K562 (cell line): ENCODE measurements around the gene TMED4. TPM values are rescaled to one million over a fixed set of nuclear protein-coding genes. Genes with fewer than 3 reads are reported as not detected.

ENCODE experiments used
- CBX2 ChIP-seq: fragments of 200-600 bp; sonication (generic); IDR thresholded peaks from one replicate; pipeline ENCODE4 v1.6.1; 2012; ENCODE audit warnings: mild to moderate bottlenecking, low read length, inconsistent platforms; ENCODE audit not compliant: insufficient read depth, poor library complexity, severe bottlenecking
- CHCHD3 ChIP-seq: fragments of 250-450 bp; sonication (Bioruptor Pico); IDR thresholded peaks from 2 replicates; pipeline ENCODE4 v2.1.2; 2022; ENCODE audit warnings: mild to moderate bottlenecking
- HCFC1 ChIP-seq: IDR thresholded peaks from 2 replicates; pipeline ENCODE4 v1.6.1; 2012; ENCODE audit warnings: low read depth, low read length, improper control_type of control experiment
- HIVEP1 ChIP-seq: fragments of 250-450 bp; sonication (Bioruptor Pico); IDR thresholded peaks from 2 replicates; pipeline ENCODE4 v1.4.0; 2020; ENCODE audit warnings: mild to moderate bottlenecking
- JUND ChIP-seq, 2 experiments: IDR thresholded peaks; 2 replicates in 1 of 2; 3 replicates in 1 of 2; pipeline ENCODE4 v1.6.1; 2011; ENCODE audit warnings: borderline replicate concordance in 2 of 2, low read depth in 2 of 2, low read length in 2 of 2, improper control_type of control experiment in 1 of 2, missing biosample characterization in 1 of 2, missing genetic modification characterization in 1 of 2, missing genetic modification reagents in 1 of 2
- MXI1 ChIP-seq: IDR thresholded peaks from 2 replicates; pipeline ENCODE4 v1.6.1; 2011; ENCODE audit warnings: low read depth, mild to moderate bottlenecking, improper control_type of control experiment, low read length
- NCOR1 ChIP-seq: fragments of 450-650 bp; IDR thresholded peaks from 2 replicates; pipeline ENCODE4 v1.6.1; 2016; ENCODE audit warnings: mild to moderate bottlenecking, moderate library complexity
- POLR2G ChIP-seq: fragments of 200-400 bp; formaldehyde crosslinking; IDR thresholded peaks from 2 replicates; pipeline ENCODE4 v1.6.1; 2017; ENCODE audit warnings: low read depth, mild to moderate bottlenecking, antibody characterized with exemption, low read length, moderate library complexity
- RFX5 ChIP-seq: IDR thresholded peaks from 2 replicates; pipeline ENCODE4 v1.6.1; 2011; ENCODE audit warnings: low read depth, mild to moderate bottlenecking, improper control_type of control experiment, low read length
- SRF ChIP-seq, 2 experiments: fragments of 250-450, 450-650 bp in 1 of 2; sonication (Bioruptor Pico) in 1 of 2; sonication (generic) in 1 of 2; formaldehyde crosslinking; IDR thresholded peaks; 2 replicates each; pipeline versions ENCODE4 v1.5.0 to v1.5.1; 2020 to 2022; ENCODE audit warnings: mild to moderate bottlenecking in 1 of 2, missing genetic modification reagents in 1 of 2
- TBP ChIP-seq: optimal IDR thresholded peaks from 2 replicates; pipeline ENCODE3; 2011; ENCODE audit warnings: low read depth, low read length, improper control_type of control experiment
- TFAP4 ChIP-seq: sonication (generic); formaldehyde crosslinking; IDR thresholded peaks from 2 replicates; pipeline ENCODE4 v1.8.0; 2022; ENCODE audit warnings: missing genetic modification reagents, mild to moderate bottlenecking, moderate library complexity, borderline replicate concordance
- XRCC5 ChIP-seq: fragments of 200-400 bp; formaldehyde crosslinking; IDR thresholded peaks from 2 replicates; pipeline ENCODE4 v1.6.1; 2017; ENCODE audit warnings: low read depth, mild to moderate bottlenecking, low read length
- ZNF134 ChIP-seq: fragments of 250-450 bp; sonication (Bioruptor Pico); conservative IDR thresholded peaks from 2 replicates; pipeline ENCODE4 v1.4.0; 2020
- polyA plus RNA-seq, 8 experiments: library from polyadenylated mRNA; depleted of rRNA in 4 of 8; stranded (reverse) in 5 of 8; unstranded in 3 of 8; fragments of >200 nt; fragmentation: Nextera tagmentation in 2 of 8; fragmentation: Illumina TruSeq in 1 of 8; extraction: Ambion mirVana in 2 of 8; extraction: Trizol in 1 of 8; gene quantifications; 2 replicates each; pipeline versions ENCODE4 v1.2.1 to v1.2.3, GENCODE V29; 2011 to 2014; ENCODE audit warnings: inconsistent platforms in 1 of 8, missing spikeins in 1 of 8
- total RNA-seq, 7 experiments: library from RNA; depleted of rRNA in 6 of 7; stranded (reverse); fragments of >200 nt in 6 of 7; fragmentation: Illumina TruSeq in 2 of 7; extraction: Trizol in 2 of 7; gene quantifications; 2 replicates each; pipeline versions ENCODE4 v1.2.1 to v1.2.3, GENCODE V29; 2011 to 2021; ENCODE audit warnings: low replicate concordance in 1 of 7
- TF ChIP-seq, protein P1 (sequence below): fragments of 450-650 bp; conservative IDR thresholded peaks from 2 replicates; pipeline ENCODE4 v1.6.1; 2016; ENCODE audit warnings: missing genetic modification characterization, low read depth, mild to moderate bottlenecking, control low read depth, missing compliant biosample characterization
- TF ChIP-seq, protein P2 (sequence below): sonication (generic); formaldehyde crosslinking; IDR thresholded peaks from 2 replicates; pipeline ENCODE4 v1.9.0; 2022; ENCODE audit warnings: mild to moderate bottlenecking, missing genetic modification reagents
- TF ChIP-seq, protein P3 (sequence below): fragments of 450-650 bp; IDR thresholded peaks from 2 replicates; pipeline ENCODE4 v1.6.1; 2017; ENCODE audit warnings: antibody characterized with exemption
- TF ChIP-seq, protein P4 (sequence below): fragments of 250-450 bp; sonication (Bioruptor Pico); IDR thresholded peaks from 2 replicates; pipeline ENCODE4 v1.9.0; 2021; ENCODE audit warnings: mild to moderate bottlenecking
- TF ChIP-seq, protein P5 (sequence below): IDR thresholded peaks from 2 replicates; pipeline ENCODE4 v1.6.1; 2016; ENCODE audit warnings: missing genetic modification characterization, missing compliant biosample characterization

The TMED4 gene
- total and polyA plus RNA-seq, 9 of the 15 experiments (the other 6 are each of a cell fraction or from before 2014, with no cell fraction given) = 20.3 to 64.0 (median 42.1) TPM

- no peak for TF ChIP-seq NCOR1
- TF ChIP-seq, protein P1, sequence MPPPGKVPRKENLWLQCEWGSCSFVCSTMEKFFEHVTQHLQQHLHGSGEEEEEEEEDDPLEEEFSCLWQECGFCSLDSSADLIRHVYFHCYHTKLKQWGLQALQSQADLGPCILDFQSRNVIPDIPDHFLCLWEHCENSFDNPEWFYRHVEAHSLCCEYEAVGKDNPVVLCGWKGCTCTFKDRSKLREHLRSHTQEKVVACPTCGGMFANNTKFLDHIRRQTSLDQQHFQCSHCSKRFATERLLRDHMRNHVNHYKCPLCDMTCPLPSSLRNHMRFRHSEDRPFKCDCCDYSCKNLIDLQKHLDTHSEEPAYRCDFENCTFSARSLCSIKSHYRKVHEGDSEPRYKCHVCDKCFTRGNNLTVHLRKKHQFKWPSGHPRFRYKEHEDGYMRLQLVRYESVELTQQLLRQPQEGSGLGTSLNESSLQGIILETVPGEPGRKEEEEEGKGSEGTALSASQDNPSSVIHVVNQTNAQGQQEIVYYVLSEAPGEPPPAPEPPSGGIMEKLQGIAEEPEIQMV (tag) = no peak
- no peak for TF ChIP-seq ZNF134 (CRISPR knock-in tag)
- TF ChIP-seq SRF (CRISPR knock-in tag; IDR thresholded peaks at IDR 0.05) = peak in 1 of 2 experiments; percentile 16; a peak in 1 of 4 replicates
- no peak for TF ChIP-seq CBX2
- TF ChIP-seq XRCC5 = 0 out of 2 replicates have a peak, but pooled peaks have one; percentile 31
- peak; percentile 47 for TF ChIP-seq POLR2G
- TF ChIP-seq, protein P2, sequence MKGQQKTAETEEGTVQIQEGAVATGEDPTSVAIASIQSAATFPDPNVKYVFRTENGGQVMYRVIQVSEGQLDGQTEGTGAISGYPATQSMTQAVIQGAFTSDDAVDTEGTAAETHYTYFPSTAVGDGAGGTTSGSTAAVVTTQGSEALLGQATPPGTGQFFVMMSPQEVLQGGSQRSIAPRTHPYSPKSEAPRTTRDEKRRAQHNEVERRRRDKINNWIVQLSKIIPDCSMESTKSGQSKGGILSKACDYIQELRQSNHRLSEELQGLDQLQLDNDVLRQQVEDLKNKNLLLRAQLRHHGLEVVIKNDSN (CRISPR knock-in tag) = 0 out of 2 replicates have a peak, but pooled peaks have one; percentile 17
- no peak for TF ChIP-seq MXI1
- TF ChIP-seq CHCHD3 (CRISPR knock-in tag) = no peak
- TF ChIP-seq, protein P3, sequence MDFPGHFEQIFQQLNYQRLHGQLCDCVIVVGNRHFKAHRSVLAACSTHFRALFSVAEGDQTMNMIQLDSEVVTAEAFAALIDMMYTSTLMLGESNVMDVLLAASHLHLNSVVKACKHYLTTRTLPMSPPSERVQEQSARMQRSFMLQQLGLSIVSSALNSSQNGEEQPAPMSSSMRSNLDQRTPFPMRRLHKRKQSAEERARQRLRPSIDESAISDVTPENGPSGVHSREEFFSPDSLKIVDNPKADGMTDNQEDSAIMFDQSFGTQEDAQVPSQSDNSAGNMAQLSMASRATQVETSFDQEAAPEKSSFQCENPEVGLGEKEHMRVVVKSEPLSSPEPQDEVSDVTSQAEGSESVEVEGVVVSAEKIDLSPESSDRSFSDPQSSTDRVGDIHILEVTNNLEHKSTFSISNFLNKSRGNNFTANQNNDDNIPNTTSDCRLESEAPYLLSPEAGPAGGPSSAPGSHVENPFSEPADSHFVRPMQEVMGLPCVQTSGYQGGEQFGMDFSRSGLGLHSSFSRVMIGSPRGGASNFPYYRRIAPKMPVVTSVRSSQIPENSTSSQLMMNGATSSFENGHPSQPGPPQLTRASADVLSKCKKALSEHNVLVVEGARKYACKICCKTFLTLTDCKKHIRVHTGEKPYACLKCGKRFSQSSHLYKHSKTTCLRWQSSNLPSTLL = no peak
- 0 out of 2 replicates have a peak, but pooled peaks have one; percentile 24 for TF ChIP-seq HCFC1
- no peak for TF ChIP-seq TBP
- TF ChIP-seq, protein P4, sequence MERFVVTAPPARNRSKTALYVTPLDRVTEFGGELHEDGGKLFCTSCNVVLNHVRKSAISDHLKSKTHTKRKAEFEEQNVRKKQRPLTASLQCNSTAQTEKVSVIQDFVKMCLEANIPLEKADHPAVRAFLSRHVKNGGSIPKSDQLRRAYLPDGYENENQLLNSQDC (CRISPR knock-in tag) = no peak
- TF ChIP-seq, protein P5, sequence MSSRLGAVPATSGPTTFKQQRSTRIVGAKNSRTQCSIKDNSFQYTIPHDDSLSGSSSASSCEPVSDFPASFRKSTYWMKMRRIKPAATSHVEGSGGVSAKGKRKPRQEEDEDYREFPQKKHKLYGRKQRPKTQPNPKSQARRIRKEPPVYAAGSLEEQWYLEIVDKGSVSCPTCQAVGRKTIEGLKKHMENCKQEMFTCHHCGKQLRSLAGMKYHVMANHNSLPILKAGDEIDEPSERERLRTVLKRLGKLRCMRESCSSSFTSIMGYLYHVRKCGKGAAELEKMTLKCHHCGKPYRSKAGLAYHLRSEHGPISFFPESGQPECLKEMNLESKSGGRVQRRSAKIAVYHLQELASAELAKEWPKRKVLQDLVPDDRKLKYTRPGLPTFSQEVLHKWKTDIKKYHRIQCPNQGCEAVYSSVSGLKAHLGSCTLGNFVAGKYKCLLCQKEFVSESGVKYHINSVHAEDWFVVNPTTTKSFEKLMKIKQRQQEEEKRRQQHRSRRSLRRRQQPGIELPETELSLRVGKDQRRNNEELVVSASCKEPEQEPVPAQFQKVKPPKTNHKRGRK (tag) = no peak
- no peak for TF ChIP-seq RFX5
- peak; percentile 90 for TF ChIP-seq TFAP4 (CRISPR knock-in tag)
- TF ChIP-seq HIVEP1 = no peak
- TF ChIP-seq JUND (IDR thresholded peaks at IDR 0.05; ENCODE audit: borderline replicate concordance, low read depth, low read length) = 0 out of 2 replicates have a peak, but pooled peaks have one; percentile 34
- TF ChIP-seq JUND (tag; IDR thresholded peaks at IDR 0.05; ENCODE audit: borderline replicate concordance, low read depth, low read length) = no peak
Observed at GRCh38 chr7:44565097-44565794, 16.8 kb downstream of the TMED4 start (continued).
